GM21786 (cell line): Measurements from ENCODE around the gene MAP3K1.

Experiments used
- ATAC-seq: cut with Tn5 transposase; IDR thresholded peaks from one replicate; pipeline ENCODE4 v1.9.1; 2021; ENCODE audit not compliant: unreplicated experiment

MAP3K1 gene

DNA sequence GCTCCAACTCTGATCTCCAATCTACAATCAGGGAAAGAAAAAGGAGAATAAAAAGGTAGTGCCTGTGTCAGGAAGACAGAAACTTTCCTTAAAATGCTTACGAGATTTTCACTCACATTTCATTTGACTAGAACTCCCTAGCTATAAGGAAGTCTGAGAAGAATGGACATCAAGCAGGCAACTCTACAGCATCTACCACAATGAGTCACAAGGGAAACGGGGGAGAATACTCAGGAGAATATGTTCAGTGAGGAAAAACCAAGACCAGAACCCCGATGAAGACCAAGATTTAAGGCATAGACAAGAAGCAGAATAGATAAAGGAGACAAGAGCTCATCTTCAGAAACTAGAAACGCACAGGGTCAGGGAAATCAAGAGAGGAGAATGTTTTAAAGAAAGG is 85.0 kb downstream of the MAP3K1 start:
- ATAC-seq = no peak

DNA sequence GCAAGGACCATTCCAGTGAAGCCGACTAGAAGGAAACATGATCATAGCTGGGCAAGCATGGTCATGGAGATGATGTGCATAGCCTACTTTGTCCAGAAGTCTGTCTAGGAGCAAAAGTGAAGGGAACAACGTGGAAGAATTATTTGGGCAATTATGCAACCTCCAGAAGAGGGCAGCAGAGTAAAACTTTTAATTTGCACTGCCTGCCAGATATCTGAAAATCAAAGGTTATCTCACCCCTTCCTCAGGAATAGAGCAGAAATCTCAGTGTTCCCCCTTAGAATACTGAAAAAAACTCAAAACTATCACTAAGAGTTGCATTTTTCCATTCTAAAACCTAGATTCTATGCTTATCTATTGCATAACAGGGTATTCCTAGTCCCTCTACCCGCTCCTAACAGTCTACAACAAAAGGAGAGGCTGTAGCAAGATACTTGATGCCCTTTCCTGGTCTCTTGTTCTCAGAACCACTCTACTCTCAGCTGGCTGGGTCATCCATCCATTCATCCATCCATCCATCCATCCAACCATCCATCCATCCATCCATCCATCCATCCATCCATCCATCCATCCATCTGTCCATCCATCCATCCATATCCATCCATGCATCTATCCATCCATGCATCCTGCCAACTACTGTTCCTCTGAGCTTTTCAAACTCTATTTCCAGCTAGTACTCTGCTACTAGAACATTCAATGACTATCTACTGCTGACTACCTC is 85.7 kb downstream of the MAP3K1 start:
- ATAC-seq = no peak

DNA sequence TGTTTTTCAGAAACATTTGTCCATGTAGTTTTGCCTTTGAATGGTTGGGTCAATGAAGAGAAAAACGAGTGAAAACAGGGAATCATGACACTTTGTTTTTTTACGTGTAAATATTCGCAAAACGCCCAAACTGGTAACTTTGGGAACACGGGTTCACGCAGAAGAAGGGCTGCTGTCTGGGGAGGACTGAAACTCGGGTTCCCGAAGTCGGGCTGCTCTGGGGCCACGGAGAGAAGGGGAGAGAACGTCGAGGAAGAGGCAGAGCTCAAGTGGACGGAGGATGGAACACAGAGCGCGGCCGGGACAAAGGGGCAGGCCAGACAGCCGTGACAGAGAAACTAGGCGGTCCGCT is 93.6 kb downstream of the MAP3K1 start:
- ATAC-seq = peak; percentile 30

DNA sequence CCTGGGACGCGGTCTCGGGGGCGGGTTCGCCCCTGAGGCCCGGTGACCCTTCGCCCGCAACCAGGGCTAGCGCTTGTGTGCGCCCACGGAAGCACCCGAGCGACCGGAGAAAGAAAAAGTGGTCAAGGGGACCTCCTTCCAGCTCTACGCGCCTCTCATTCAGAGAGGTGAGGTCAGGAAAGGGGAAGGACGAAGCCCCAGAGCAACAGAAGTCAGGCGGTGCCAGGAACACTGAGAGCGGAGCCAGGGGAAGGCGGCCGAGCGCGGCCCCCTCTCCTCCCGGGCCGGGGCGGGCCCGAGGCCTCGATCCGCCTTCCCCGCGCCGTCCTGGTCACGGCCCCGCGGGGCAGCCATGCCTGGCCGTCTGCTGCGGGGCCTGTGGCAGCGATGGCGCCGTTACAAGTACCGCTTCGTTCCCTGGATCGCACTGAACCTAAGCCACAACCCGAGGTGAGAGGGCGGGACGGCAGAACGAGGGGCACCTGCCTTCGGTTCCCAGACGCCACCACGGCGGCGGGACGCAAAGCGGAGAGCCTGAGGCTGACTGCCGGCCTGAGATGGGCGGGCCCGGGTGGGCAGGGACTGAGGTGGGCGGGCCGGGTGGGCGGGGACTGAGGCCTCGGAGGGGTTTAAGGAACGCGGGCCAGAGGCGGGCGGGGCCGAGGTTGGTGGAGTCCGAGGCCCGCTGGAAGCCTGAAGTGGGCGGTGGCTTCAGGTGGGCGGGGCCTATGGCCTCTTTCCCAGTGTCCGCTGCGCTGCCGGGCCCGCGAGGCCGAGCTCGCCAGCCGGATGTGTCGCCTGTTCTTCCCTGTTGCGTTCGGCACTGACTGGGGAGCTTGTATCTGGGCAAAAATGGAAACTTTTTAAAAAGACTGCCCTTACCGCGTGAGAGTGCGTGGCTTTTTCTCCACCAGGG is 94.2 kb downstream of the MAP3K1 start, which contains the start of gene SETD9:
SETD9 (plus strand) TSS at position 303 of the 916 bp plus-strand sequence; CDS start at position 353, 50 bp downstream.
- ATAC-seq = peak; percentile 86

DNA sequence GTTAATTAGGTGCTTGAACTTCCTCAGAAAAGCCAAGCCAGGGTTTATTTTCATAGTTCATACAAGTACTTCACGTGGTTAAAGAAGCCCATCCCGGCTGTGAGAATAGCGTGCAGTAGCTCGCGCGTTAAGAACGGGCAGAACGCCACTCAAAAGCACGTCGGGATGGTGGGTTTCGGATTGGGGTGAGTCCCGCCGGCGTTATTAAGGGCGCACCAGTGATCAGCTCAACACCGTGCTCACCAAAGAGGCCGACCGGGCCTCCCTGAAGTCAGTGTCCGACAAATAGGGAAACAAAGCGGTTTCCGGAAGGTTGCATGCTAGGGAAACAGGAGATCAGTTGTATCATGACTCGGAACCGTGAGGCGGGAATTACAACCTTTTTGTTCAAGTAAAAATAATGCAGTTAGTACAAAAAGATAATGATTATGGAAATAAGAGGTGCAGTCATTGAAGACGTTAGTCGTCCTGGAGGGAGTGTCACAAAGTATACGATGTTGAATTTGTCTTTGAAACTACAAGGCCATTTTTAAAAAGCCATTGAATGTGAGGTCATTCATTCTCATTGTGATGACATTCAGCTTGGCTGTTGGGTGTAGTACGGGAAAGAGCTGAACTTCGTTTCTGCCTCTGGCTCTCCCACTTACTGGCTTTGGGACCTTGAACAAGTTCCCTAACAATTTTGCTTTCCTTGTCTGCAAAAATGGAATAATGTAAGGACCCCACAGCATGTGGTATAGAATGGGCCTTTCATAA is 95.0 kb downstream of the MAP3K1 start:
- ATAC-seq = peak; percentile 13

DNA sequence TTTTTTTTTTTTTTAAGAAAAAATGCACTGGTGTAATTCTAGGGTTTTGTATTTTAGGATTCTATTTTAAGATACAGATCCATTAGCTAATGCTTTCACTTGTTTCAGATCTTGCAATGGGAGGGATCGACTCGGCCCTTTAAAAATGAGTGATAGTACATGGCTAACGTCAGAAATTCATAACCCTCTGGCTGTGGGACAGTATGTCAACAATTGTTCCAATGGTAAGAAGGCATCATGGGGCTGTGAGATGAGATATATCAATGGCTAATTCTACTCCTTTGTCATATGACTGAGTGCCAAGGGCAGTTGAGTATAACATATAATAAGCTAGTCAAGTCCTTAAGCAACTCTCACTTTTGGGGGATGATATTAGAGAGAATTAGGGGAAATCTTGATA is 98.4 kb downstream of the MAP3K1 start:
- ATAC-seq = no peak

DNA sequence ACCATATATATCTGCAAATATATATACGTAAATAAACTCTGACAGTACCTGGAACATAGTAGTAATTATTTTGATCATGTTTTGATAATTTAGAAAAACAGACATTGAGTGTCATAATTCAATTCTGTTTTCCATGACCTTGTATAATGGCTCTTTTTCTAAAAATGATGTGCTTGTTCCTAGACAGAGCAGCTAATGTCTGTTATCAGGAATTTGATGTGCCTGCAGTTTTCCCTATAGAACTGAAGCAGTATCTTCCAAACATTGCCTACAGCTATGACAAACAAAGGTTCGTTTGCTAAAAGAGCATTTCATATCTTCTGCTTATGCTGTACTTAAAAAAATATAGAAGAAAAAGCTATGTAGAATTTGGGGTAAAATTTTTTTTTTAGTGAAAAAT is 99.3 kb downstream of the MAP3K1 start:
- ATAC-seq = no peak

DNA sequence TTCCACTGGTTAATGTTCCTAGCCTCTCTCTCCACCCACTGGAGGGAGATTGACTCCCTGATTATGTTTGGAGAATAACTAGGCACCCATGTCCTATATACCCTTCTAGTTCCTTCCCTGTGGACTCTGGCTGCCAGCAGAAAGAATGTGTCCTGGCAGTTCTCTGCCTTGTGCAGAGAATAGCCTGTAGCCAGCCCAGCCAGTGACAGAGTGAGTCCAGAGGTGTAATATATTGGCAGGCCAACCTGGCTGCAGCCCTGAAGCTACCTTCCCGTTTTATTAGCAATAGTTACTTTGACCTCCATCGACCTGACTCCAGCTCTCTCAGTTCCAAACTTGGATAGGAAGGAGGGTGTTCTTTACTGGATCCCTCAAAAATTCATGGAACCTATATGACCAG is 102.2 kb downstream of the MAP3K1 start:
- ATAC-seq = no peak

DNA sequence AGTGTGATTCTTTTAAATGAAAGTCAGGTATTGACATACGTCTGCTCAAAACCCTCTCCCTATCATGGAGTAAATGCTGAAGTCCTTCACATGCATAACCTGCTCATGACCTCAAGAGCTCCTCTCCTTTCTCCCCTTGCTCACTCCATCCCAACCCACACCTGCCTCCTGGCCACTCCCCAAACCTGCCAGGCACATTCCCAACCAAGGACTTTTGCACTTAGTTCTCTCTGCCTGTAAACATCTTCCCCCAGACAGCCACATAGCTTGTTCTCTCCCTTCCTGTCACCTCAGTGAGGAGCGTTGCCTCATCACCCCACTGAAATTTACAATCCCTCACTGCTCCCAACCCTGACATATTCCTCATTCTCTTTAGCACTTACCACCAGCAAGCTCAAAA is 102.7 kb downstream of the MAP3K1 start:
- no peak for ATAC-seq

DNA sequence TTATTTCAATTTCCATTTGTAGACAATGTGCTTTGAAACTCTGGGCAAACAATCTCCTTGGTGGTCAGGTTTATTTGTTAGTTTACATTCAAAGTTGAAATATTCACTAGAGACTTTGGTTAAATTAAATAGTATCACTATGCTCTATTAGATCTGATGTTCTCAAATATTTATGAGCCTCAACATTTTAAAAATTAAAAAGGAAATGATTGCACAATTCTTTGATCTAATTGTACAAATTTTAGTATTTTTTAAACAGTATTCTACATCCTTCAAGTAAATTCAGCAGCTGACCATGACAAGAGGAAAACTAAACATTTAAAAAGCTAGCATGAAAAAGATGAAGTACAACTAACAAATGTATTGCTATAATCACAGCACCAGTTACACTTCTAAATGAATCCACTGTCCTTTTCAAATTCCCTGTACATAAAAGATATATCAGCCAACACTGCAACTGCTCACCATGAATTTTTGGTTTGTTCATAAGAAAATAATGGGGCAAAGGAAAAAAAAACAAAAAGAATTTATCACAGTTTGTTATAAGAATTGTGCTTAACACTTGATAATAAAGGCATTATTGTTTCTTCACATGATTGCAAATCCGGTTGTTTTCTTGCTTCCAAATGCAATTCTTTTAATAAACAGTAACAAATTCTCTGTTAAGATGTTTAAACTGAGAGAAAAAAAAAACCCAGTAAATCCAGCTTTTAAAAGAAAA is 104.8 kb downstream of the MAP3K1 start:
- ATAC-seq = no peak

DNA sequence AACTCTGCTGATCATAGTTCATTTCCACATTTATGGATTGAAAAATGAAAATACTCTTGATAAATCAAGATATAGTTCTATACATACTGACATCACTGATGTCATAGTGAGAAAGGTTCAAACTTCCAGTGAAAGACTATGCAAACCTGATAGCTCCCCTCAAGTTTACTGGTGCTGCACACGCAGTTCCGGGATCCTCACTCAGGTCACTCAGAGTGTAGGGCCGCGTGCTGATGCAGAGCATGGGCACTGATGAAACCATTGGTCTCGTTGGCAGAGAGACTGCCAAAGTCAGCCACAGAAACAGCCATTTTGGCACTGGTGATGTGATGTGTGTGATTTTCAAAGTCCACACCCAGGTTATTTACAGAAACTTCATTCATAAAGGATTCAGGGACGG is 107.6 kb downstream of the MAP3K1 start:
- no peak for ATAC-seq

DNA sequence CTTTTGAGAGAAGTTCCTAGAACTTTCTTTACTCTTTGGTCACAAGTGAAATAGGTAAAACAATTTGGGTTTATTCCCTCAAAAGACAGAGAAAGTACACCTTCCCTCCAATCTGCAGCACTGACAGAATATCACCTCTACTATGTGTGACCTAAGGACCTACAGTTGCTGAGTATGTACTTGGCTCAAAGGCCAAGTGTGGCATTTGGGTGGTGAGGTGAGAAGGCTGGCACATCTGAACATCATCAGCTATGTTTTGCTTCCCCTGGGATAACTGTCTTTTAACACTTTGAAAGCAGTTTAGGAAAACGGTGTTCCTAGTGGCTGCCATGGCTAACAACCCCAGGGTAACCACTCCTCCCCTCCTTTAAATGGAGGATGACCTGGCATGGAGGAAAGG is 119.0 kb downstream of the MAP3K1 start:
- ATAC-seq = no peak

DNA sequence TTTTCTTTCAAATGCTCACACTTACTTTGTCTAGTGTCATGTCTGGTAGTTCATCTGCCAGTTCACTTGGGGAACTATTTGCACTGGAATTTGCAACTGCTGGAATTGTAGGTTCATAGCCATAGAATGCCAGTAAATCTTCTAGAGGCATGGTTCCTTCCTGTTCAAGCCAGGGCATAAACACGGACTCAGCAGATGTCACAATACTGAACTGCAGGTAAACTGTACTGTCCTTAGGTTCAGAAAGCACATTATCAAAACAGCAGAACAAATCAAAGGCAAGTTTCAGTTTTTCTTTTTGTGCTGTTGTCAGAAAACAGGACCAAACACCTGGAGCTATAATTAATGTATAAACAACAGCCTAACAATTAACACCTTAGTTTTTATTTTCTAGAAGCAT is 123.5 kb downstream of the MAP3K1 start:
- ATAC-seq = no peak

DNA sequence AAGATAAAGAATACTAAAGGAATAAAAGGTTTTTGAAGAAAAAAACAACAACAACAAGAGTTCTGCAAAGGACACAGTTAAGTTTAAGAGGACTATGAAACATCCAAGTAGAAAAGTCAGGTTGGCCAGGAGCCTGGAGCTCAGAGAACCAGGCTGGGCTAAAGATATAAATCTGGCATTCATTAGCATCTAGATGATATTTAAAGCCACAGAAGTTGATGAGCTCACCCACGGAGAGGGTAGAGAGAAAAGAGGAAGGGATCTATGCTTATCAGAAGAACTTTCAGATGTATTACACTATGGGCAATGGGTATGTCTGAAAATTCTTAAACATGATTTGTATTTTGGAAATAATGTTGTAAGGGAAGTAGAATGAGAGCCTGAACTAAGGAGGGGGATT is 126.6 kb downstream of the MAP3K1 start:
- ATAC-seq = no peak
